ENCODE measurements around the gene CAMK4.

DNA sequence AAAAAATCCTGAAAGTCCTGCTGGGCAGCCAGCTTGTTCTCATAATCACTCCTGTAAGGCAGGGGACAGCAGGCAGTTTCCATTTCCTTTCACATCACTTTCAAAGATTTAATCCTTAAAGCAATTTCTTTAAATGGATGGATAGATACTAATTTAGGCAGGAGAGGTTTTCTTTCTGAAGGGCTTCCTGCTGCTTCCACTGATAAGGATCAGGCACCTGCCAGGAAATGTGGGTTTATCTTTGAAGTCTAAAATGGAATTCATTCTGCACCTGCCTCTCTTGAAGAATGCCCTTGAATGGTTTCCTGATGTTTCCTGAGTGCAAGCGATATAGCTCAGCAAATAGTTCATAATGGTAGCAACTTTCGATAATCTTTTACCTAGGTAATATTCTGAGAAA lies 223.6 kb downstream of the CAMK4 start:
- TF ChIP-seq POLR2A (IDR thresholded peaks at IDR 0.05; ENCODE audit: low read depth, low read length) = no peak
- TF ChIP-seq POLR2AphosphoS5 (IDR thresholded peaks at IDR 0.05; ENCODE audit: low read depth, low read length) = no peak
- no peak for TF ChIP-seq TAF1 (IDR thresholded peaks at IDR 0.05; ENCODE audit: low read depth, low read length)
- TF ChIP-seq POU2F2 (IDR thresholded peaks at IDR 0.05; ENCODE audit: low read depth, low read length) = no peak

Data from GM12891 (cell line).